ENCODE results near the gene RASEF. TPM values are rescaled to one million over a fixed set of nuclear protein-coding genes. Genes with fewer than 3 reads are reported as not detected.
"Not testable (repeated sequence)": the region's sequence is repeated elsewhere in the genome, so short reads cannot be mapped to it uniquely, and the experiment has no call there.

The RASEF gene
- total RNA-seq, 1 experiment from 2014 or later = 0.09 TPM

DNA sequence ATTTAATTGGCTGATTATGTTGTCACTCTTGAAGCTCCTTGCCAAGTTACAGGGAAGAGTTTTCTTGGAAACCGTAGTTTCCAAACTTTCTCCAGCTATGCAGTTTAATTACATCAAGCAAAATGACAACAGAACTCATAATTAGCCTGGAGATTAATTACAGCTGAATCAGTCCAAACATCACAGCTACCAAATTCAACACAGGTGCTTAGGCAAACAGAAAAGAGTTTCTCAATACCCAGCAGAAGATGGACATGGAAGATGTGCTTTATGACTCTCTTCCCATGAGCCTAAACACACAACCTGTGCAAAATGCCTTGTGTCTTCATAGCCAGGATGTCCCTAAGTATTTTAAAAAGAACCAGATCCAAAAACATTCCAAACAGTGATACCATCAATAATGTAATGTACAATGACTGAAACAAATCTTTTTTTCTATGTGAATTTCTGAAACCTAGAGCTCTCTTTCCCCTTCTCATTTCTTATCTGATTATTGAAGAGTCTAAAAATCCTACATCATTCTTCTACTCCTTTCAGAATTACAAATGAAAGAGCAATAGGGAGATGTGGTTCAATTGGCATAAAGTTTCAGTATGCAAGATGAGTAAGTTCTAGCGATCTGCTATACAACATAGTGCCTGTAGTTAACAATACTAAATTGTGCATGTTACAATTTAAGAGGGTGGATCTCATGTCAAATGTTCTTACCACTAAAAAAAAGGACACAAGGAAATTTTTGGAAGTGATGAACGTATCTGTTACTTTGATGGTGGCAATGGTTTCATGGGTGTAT is 124.3 kb downstream of the RASEF start:
- Histone ChIP-seq H3K4me3 (ENCODE audit: low read depth, low read length, poor library complexity, severe bottlenecking) (no peak overlapping the region), H3K27ac (ENCODE audit: low read depth, low read length, poor library complexity, severe bottlenecking) (no peak overlapping the region), H3K27me3 (replicated peaks; ENCODE audit: insufficient read depth, low read depth, low read length, poor library complexity) (no peaks in the 10 kb centered on the region), H3K36me3 (ENCODE audit: insufficient read depth, low read length, poor library complexity, severe bottlenecking) (no peaks in the 10 kb centered on the region), H3K9me3 (ENCODE audit: low read depth, low read length, poor library complexity, severe bottlenecking) (no peaks in the 10 kb centered on the region), H3K4me1 (ENCODE audit: insufficient read depth, low read length, poor library complexity, severe bottlenecking) (no peaks in the 10 kb centered on the region)
- no TSS peak for BruUV-seq (replicated peaks)
- POLR2A ChIA-PET (ENCODE audit: low non-redundant PET) = no interaction called here
- intact Hi-C loops (cut with micrococcal nuclease; ENCODE audit: unreplicated experiment) = no loop called here
- TF ChIP-seq, protein P1, sequence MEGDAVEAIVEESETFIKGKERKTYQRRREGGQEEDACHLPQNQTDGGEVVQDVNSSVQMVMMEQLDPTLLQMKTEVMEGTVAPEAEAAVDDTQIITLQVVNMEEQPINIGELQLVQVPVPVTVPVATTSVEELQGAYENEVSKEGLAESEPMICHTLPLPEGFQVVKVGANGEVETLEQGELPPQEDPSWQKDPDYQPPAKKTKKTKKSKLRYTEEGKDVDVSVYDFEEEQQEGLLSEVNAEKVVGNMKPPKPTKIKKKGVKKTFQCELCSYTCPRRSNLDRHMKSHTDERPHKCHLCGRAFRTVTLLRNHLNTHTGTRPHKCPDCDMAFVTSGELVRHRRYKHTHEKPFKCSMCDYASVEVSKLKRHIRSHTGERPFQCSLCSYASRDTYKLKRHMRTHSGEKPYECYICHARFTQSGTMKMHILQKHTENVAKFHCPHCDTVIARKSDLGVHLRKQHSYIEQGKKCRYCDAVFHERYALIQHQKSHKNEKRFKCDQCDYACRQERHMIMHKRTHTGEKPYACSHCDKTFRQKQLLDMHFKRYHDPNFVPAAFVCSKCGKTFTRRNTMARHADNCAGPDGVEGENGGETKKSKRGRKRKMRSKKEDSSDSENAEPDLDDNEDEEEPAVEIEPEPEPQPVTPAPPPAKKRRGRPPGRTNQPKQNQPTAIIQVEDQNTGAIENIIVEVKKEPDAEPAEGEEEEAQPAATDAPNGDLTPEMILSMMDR (conservative IDR thresholded peaks at IDR 0.05; ENCODE audit: low read depth, low read length) = no peak
- TF ChIP-seq EZH2 (IDR thresholded peaks at IDR 0.05; ENCODE audit: borderline replicate concordance, low read depth, low read length, poor library complexity, severe bottlenecking) = no peak
- CTCF ChIA-PET = no interaction called here
- DNase-seq (ENCODE audit: low spot score) = no peak

DNA sequence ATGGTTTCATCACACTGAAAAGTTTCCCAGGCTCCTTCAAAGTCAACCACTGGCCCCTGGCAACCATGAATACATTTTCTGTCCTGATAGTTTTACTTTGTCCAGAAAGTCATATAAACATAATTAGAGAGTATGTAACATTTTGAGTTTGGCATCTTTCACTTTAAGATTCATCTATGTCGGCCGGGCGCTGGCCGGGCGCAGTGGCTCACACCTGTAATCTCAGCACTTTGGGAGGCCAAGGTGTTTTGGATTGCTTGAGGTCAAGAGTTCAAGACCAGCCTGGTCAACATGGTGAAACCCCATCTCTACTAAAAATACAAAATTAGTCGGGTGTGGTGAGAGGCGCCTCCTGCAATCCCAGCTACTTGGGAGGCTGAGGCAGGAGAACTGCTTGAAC is 126.4 kb downstream of the RASEF start:
- intact Hi-C loops (cut with micrococcal nuclease; ENCODE audit: unreplicated experiment); POLR2A ChIA-PET (ENCODE audit: low non-redundant PET); DNase-seq (ENCODE audit: low spot score); BruUV-seq (replicated peaks); H3K4me1 ChIP-seq (ENCODE audit: insufficient read depth, low read length, poor library complexity, severe bottlenecking); H3K36me3 ChIP-seq (ENCODE audit: insufficient read depth, low read length, poor library complexity, severe bottlenecking); H3K27me3 ChIP-seq (replicated peaks; ENCODE audit: insufficient read depth, low read depth, low read length, poor library complexity); H3K9me3 ChIP-seq (ENCODE audit: low read depth, low read length, poor library complexity, severe bottlenecking); H3K4me3 ChIP-seq (ENCODE audit: low read depth, low read length, poor library complexity, severe bottlenecking); H3K27ac ChIP-seq (ENCODE audit: low read depth, low read length, poor library complexity, severe bottlenecking): not testable (repeated sequence)
- CTCF ChIA-PET = interaction anchor here (0.6 kb wide), 1 partner anchor 8 kb away, joined by 3 read pairs; no protein-coding TSS in a partner anchor

DNA sequence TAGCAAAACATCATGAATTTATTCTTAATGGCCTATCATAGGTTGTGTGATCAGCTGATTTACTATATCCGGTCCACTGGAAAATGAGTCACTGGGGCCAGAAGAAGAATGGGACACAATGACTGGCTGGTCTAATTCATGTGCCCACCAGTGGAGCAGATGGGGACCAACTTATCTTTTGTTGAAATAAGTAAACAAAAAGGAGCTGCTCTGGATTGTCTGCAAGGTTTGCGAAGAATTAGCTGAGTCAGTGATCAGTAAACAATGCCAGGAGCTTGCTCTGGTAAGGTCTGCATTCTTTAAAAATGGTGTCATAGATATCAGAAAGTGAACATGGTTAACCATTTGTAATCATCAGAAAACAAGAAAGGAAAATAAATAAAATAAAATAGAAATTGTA is 128.0 kb downstream of the RASEF start:
- no TSS peak for BruUV-seq (replicated peaks)
- TF ChIP-seq, protein P1 (conservative IDR thresholded peaks at IDR 0.05; ENCODE audit: low read depth, low read length) = no peak
- TF ChIP-seq EZH2 (IDR thresholded peaks at IDR 0.05; ENCODE audit: borderline replicate concordance, low read depth, low read length, poor library complexity, severe bottlenecking) = no peak
- H3K9me3 ChIP-seq (ENCODE audit: low read depth, low read length, poor library complexity, severe bottlenecking) = no peaks in the 10 kb centered on the region
- H3K36me3 ChIP-seq (ENCODE audit: insufficient read depth, low read length, poor library complexity, severe bottlenecking) = no peaks in the 10 kb centered on the region
- no peak overlapping the region for H3K4me3 ChIP-seq (ENCODE audit: low read depth, low read length, poor library complexity, severe bottlenecking)
- POLR2A ChIA-PET (ENCODE audit: low non-redundant PET) = no interaction called here
- no peaks in the 10 kb centered on the region for H3K4me1 ChIP-seq (ENCODE audit: insufficient read depth, low read length, poor library complexity, severe bottlenecking)
- no peak for DNase-seq (ENCODE audit: low spot score)
- peaks cover 4% of the 10 kb centered on the region for H3K27me3 ChIP-seq (replicated peaks; ENCODE audit: insufficient read depth, low read depth, low read length, poor library complexity)
- H3K27ac ChIP-seq (ENCODE audit: low read depth, low read length, poor library complexity, severe bottlenecking) = no peak overlapping the region
- intact Hi-C loops (cut with micrococcal nuclease; ENCODE audit: unreplicated experiment) = no loop called here
- CTCF ChIA-PET = interaction anchor here (0.6 kb wide), 1 partner anchor 460 kb away, joined by 3 read pairs; no protein-coding TSS in a partner anchor

DNA sequence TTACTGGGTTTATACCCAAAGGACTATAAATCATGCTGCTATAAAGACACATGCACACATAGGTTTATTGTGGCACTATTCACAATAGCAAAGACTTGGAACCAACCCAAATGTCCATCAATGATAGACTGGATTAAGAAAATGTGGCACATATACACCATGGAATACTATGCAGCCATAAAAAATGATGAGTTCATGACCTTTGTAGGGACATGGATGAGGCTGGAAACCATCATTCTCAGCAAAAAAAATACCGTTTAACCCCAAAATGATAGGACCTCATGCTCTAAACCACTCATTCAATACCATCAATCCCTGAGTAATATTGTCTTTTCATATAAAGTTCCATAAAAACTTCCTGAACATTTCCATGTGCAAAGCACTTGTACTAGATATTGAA is 128.9 kb downstream of the RASEF start:
- H3K4me1 ChIP-seq (ENCODE audit: insufficient read depth, low read length, poor library complexity, severe bottlenecking); BruUV-seq (replicated peaks); CTCF ChIA-PET; DNase-seq (ENCODE audit: low spot score); intact Hi-C loops (cut with micrococcal nuclease; ENCODE audit: unreplicated experiment); H3K27ac ChIP-seq (ENCODE audit: low read depth, low read length, poor library complexity, severe bottlenecking); H3K9me3 ChIP-seq (ENCODE audit: low read depth, low read length, poor library complexity, severe bottlenecking); H3K4me3 ChIP-seq (ENCODE audit: low read depth, low read length, poor library complexity, severe bottlenecking); H3K27me3 ChIP-seq (replicated peaks; ENCODE audit: insufficient read depth, low read depth, low read length, poor library complexity); H3K36me3 ChIP-seq (ENCODE audit: insufficient read depth, low read length, poor library complexity, severe bottlenecking); POLR2A ChIA-PET (ENCODE audit: low non-redundant PET): not testable (repeated sequence)

Data from A673 (cell line).